Suprapubic skin (tissue), 4 donors: ENCODE results near the gene FPGT. TPM values are rescaled to one million over a fixed set of nuclear protein-coding genes. Genes with fewer than 3 reads are reported as not detected.
"Not testable (repeated sequence)": the region's sequence is repeated elsewhere in the genome, so short reads cannot be mapped to it uniquely, and the experiment has no call there.

Source experiments
- DNase-seq, 2 donors: peaks; one replicate each; pipeline ENCODE4 v3.0.0-alpha.2; 2019; ENCODE audit warnings: low spot score in 2 of 2
- H3K27ac ChIP-seq: fragments of 200-600 bp; sonication (generic); one replicate; pipeline ENCODE4 v1.5.1; 2019
- H3K27me3 ChIP-seq: fragments of 200-600 bp; sonication (generic); one replicate; pipeline ENCODE4 v1.5.1; 2019
- H3K36me3 ChIP-seq: fragments of 200-600 bp; sonication (generic); one replicate; pipeline ENCODE4 v1.5.1; 2019
- H3K4me1 ChIP-seq: fragments of 200-600 bp; sonication (generic); one replicate; pipeline ENCODE4 v1.5.1; 2019
- H3K4me3 ChIP-seq: fragments of 200-600 bp; sonication (generic); one replicate; pipeline ENCODE4 v1.5.1; 2019; ENCODE audit warnings: mild to moderate bottlenecking
- H3K9me3 ChIP-seq: fragments of 200-600 bp; sonication (generic); one replicate; pipeline ENCODE4 v1.5.1; 2019
- EP300 ChIP-seq: sonication (generic); formaldehyde crosslinking; IDR thresholded peaks from one replicate; pipeline ENCODE4 v1.6.1; 2017; ENCODE audit warnings: antibody characterized with exemption
- POLR2A ChIP-seq, 2 donors: fragments of 450-650 bp; IDR thresholded peaks; one replicate each; pipeline ENCODE4 v1.6.1; 2017; ENCODE audit warnings: antibody characterized with exemption in 2 of 2, mild to moderate bottlenecking in 2 of 2, moderate library complexity in 2 of 2
- POLR2AphosphoS5 ChIP-seq, 3 donors: sonication (generic); formaldehyde crosslinking; IDR thresholded peaks; one replicate each; pipeline ENCODE4 v1.6.1; 2017; ENCODE audit warnings: antibody characterized with exemption in 3 of 3
- WGBS: methylation state at CpG from one replicate; pipeline ENCODE4 v1.1.5; 2018; 5-methylcytosine and 5-hydroxymethylcytosine counted together
- total RNA-seq, 4 donors: library from RNA; depleted of rRNA; stranded (reverse); fragments of >200 nt; gene quantifications; one replicate each; pipeline ENCODE4 v1.1.0, GENCODE V29; 2016
- TF ChIP-seq, protein P1 (sequence below), 2 donors: fragments of 200-600 bp in 1 of 2; fragments of 450-650 bp in 1 of 2; sonication (generic) in 1 of 2; IDR thresholded peaks; one replicate each; pipeline ENCODE4 v1.5.1; 2016 to 2019; ENCODE audit warnings: antibody characterized with exemption in 2 of 2, mild to moderate bottlenecking in 1 of 2, moderate library complexity in 1 of 2

FPGT gene
- total RNA-seq, 4 donors from 2014 or later = 9.5 to 20.0 (median 12.4) TPM

DNA sequence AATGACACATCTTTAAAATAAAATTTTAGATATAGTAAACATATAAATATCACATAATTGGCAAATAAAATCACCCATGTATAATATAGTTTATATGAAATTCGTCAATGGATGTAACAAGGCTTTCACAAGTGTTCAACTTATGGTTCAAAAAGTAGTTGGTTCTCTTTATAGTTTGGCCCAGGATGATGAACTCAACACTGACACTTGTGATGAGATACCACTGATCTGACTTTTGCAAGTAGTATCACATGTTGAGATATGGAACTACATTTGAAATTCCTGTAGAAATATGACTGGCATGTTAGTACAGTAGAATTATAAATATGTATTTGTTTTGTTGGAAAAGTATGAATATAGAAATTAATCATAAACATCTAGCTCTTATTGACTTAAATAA, 39.0 kb downstream of the FPGT start:
- TF ChIP-seq POLR2A (IDR thresholded peaks at IDR 0.05) (no peak), EP300 (no peak), POLR2AphosphoS5 (IDR thresholded peaks at IDR 0.05) (no peak)
- TF ChIP-seq, protein P1, sequence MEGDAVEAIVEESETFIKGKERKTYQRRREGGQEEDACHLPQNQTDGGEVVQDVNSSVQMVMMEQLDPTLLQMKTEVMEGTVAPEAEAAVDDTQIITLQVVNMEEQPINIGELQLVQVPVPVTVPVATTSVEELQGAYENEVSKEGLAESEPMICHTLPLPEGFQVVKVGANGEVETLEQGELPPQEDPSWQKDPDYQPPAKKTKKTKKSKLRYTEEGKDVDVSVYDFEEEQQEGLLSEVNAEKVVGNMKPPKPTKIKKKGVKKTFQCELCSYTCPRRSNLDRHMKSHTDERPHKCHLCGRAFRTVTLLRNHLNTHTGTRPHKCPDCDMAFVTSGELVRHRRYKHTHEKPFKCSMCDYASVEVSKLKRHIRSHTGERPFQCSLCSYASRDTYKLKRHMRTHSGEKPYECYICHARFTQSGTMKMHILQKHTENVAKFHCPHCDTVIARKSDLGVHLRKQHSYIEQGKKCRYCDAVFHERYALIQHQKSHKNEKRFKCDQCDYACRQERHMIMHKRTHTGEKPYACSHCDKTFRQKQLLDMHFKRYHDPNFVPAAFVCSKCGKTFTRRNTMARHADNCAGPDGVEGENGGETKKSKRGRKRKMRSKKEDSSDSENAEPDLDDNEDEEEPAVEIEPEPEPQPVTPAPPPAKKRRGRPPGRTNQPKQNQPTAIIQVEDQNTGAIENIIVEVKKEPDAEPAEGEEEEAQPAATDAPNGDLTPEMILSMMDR (IDR thresholded peaks at IDR 0.05) = no peak
- H3K9me3 ChIP-seq = no peaks in the 10 kb centered on the region
- no peaks in the 10 kb centered on the region for H3K27me3 ChIP-seq
- peaks cover 2% of the 10 kb centered on the region for H3K36me3 ChIP-seq
- H3K4me3 ChIP-seq = no peak overlapping the region
- H3K4me1 ChIP-seq = no peaks in the 10 kb centered on the region
- H3K27ac ChIP-seq = no peak overlapping the region
- 85% methylated on average over 1 of the region's 1 CpG for WGBS
- no peak for DNase-seq

- WGBS = 93% methylated on average over 4 of the region's 4 CpGs
- Histone ChIP-seq H3K36me3 (peaks cover 2% of the 10 kb centered on the region), H3K27ac (no peak overlapping the region), H3K27me3 (no peaks in the 10 kb centered on the region), H3K9me3 (no peaks in the 10 kb centered on the region), H3K4me3 (no peak overlapping the region), H3K4me1 (no peaks in the 10 kb centered on the region)
- TF ChIP-seq EP300 = no peak
- TF ChIP-seq, protein P1 (IDR thresholded peaks at IDR 0.05) = no peak
- no peak for TF ChIP-seq POLR2A (IDR thresholded peaks at IDR 0.05)
- no peak for TF ChIP-seq POLR2AphosphoS5 (IDR thresholded peaks at IDR 0.05)
- no peak for DNase-seq
These were observed 39.7 kb downstream of the FPGT start for GRCh38 chr1:74237787-74238186.

GRCh38 chr1:74245168-74245772, 47.2 kb downstream of the FPGT start:
- H3K4me1 ChIP-seq = no peaks in the 10 kb centered on the region
- 8% methylated on average over 2 of the region's 2 CpGs for WGBS
- H3K9me3 ChIP-seq = no peaks in the 10 kb centered on the region
- TF ChIP-seq, protein P1 (IDR thresholded peaks at IDR 0.05) = no peak
- TF ChIP-seq POLR2AphosphoS5 (IDR thresholded peaks at IDR 0.05) (no peak), EP300 (no peak)
- no peaks in the 10 kb centered on the region for H3K27me3 ChIP-seq
- H3K4me3 ChIP-seq = no peak overlapping the region
- no peak for DNase-seq
- H3K27ac ChIP-seq = no peak overlapping the region
- H3K36me3 ChIP-seq = no peaks in the 10 kb centered on the region

GRCh38 chr1:74246315-74246714, 48.3 kb downstream of the FPGT start:
- Histone ChIP-seq H3K27me3 (no peaks in the 10 kb centered on the region), H3K4me3 (no peak overlapping the region), H3K9me3 (no peaks in the 10 kb centered on the region), H3K4me1 (no peaks in the 10 kb centered on the region), H3K27ac (no peak overlapping the region), H3K36me3 (no peaks in the 10 kb centered on the region)
- no peak for DNase-seq
- TF ChIP-seq EP300 = no peak
- TF ChIP-seq POLR2A (IDR thresholded peaks at IDR 0.05) = no peak
- TF ChIP-seq POLR2AphosphoS5 (IDR thresholded peaks at IDR 0.05) = no peak
- TF ChIP-seq, protein P1 (IDR thresholded peaks at IDR 0.05) = no peak
- WGBS = 92% methylated on average over 2 of the region's 2 CpGs

GRCh38 chr1:74247881-74248528, 50.0 kb downstream of the FPGT start:
- peaks cover 5% of the 10 kb centered on the region for H3K36me3 ChIP-seq
- no peaks in the 10 kb centered on the region for H3K27me3 ChIP-seq
- H3K4me3 ChIP-seq = no peak overlapping the region
- H3K9me3 ChIP-seq = no peaks in the 10 kb centered on the region
- TF ChIP-seq EP300 (no peak), POLR2AphosphoS5 (IDR thresholded peaks at IDR 0.05) (no peak), POLR2A (IDR thresholded peaks at IDR 0.05) (no peak)
- TF ChIP-seq, protein P1 (IDR thresholded peaks at IDR 0.05) = no peak
- no peak overlapping the region for H3K27ac ChIP-seq
- H3K4me1 ChIP-seq = no peaks in the 10 kb centered on the region
- WGBS = 98% methylated on average over 13 of the region's 22 CpGs
- no peak for DNase-seq

- H3K9me3 ChIP-seq, H3K27me3 ChIP-seq, H3K4me1 ChIP-seq, H3K27ac ChIP-seq, H3K36me3 ChIP-seq, DNase-seq, H3K4me3 ChIP-seq: not testable (repeated sequence)
- WGBS = 97% methylated on average over 25 of the region's 32 CpGs
These were observed 55.3 kb downstream of the FPGT start for GRCh38 chr1:74253243-74253824.
